GM19455 (cell line): ENCODE measurements around the gene EFNA4.

Source experiments
- ATAC-seq: cut with Tn5 transposase; IDR thresholded peaks from one replicate; pipeline ENCODE4 v1.9.1; 2021; ENCODE audit not compliant: unreplicated experiment

EFNA4 gene

GRCh38 chr1:155072531-155073289, 9.2 kb downstream of the EFNA4 start:
- ATAC-seq, result no peak

- no peak for ATAC-seq
Observed at GRCh38 chr1:155073377-155074242, 10.1 kb downstream of the EFNA4 start.

- ATAC-seq, result no peak
Observed at GRCh38 chr1:155075535-155075934, 12.0 kb downstream of the EFNA4 start.

- no peak for ATAC-seq
Observed at GRCh38 chr1:155076371-155076770, 12.8 kb downstream of the EFNA4 start.

- ATAC-seq, result no peak
Observed at GRCh38 chr1:155077346-155077745, 13.8 kb downstream of the EFNA4 start.

- ATAC-seq, result no peak
Observed at GRCh38 chr1:155077758-155078445, 14.4 kb downstream of the EFNA4 start.

GRCh38 chr1:155078469-155079209, 15.1 kb downstream of the EFNA4 start, which contains the start of gene EFNA3:
Gene EFNA3 (plus strand): TSS chr1:155078837. CDS start chr1:155078942, 105 bp downstream.
- no peak for ATAC-seq

- ATAC-seq, result no peak
Observed at GRCh38 chr1:155079210-155079486, 15.6 kb downstream of the EFNA4 start.

- ATAC-seq, result no peak
Observed at GRCh38 chr1:155079487-155080311, 16.2 kb downstream of the EFNA4 start.

GRCh38 chr1:155080312-155081228, 17.0 kb downstream of the EFNA4 start:
- ATAC-seq, result no peak

GRCh38 chr1:155081472-155082300, 18.1 kb downstream of the EFNA4 start:
- no peak for ATAC-seq

- no peak for ATAC-seq
Observed at GRCh38 chr1:155082301-155083051, 18.9 kb downstream of the EFNA4 start.

- no peak for ATAC-seq
Observed at GRCh38 chr1:155083052-155083541, 19.6 kb downstream of the EFNA4 start.

- no peak for ATAC-seq
Observed at GRCh38 chr1:155083865-155084721, 20.6 kb downstream of the EFNA4 start.

GRCh38 chr1:155084722-155085503, 21.4 kb downstream of the EFNA4 start:
- peak; percentile 72 for ATAC-seq
